SK-N-SH (cell line): ENCODE measurements around the gene KCNIP4. TPM values are rescaled to one million over a fixed set of nuclear protein-coding genes. Genes with fewer than 3 reads are reported as not detected.
"Not testable (repeated sequence)": the region's sequence is repeated elsewhere in the genome, so short reads cannot be mapped to it uniquely, and the experiment has no call there.

ENCODE experiments used
- CTCF ChIA-PET: fragments of 300-600, 350-600 bp; formaldehyde crosslinking; extraction: SDS; loops from one replicate; lab custom pipeline; 2021; lab: Yijun Ruan, JAX
- POLR2A ChIA-PET: fragments of 350-600 bp; sonication (Branson Sonifier 250); formaldehyde crosslinking; extraction: SDS; loops from one replicate; lab custom pipeline; 2020; ENCODE audit warnings: antibody characterized with exemption, inconsistent platforms; lab: Yijun Ruan, JAX
- DNase-seq: peaks from one replicate; pipeline ENCODE4 v3.0.0; 2012
- H2AFZ ChIP-seq: fragments of 200-600 bp; sonication (generic); 2 replicates; pipeline ENCODE4 v1.8.1; 2016; ENCODE audit warnings: antibody characterized with exemption, mild to moderate bottlenecking, low read depth
- H3F3A ChIP-seq: fragments of 200-600 bp; sonication (generic); replicated peaks from 2 replicates; pipeline ENCODE3; 2016; ENCODE audit warnings: antibody characterized with exemption, mild to moderate bottlenecking; ENCODE audit not compliant: insufficient read depth
- H3K27ac ChIP-seq, 2 experiments: fragments of 200-500 bp in 1 of 2; fragments of 200-600 bp in 1 of 2; sonication (Bioruptor generic) in 1 of 2; sonication (generic), shearing (Covaris generic) in 1 of 2; 2 replicates each; pipeline versions ENCODE4 v1.5.1 to v1.6.1; 2014 to 2016; ENCODE audit warnings: low read depth in 2 of 2, inconsistent platforms in 1 of 2, low read length in 1 of 2, mild to moderate bottlenecking in 1 of 2, mixed read lengths in 1 of 2
- H3K27me3 ChIP-seq: fragments of 200-600 bp; sonication (generic), shearing (Covaris generic); 2 replicates; pipeline ENCODE4 v1.6.1; 2016; ENCODE audit warnings: mixed run types; ENCODE audit not compliant: insufficient read depth
- H3K36me3 ChIP-seq, 2 experiments: fragments of 200-500 bp in 1 of 2; fragments of 200-600 bp in 1 of 2; sonication (Bioruptor generic) in 1 of 2; sonication (generic) in 1 of 2; replicated peaks in 1 of 2; 2 replicates each; pipeline versions ENCODE3 to v1.5.1; 2014 to 2016; ENCODE audit warnings: low read length in 1 of 2, mild to moderate bottlenecking in 1 of 2; ENCODE audit not compliant: insufficient read depth in 2 of 2, control insufficient read depth in 1 of 2
- H3K4me1 ChIP-seq, 2 experiments: fragments of 200-500 bp in 1 of 2; fragments of 200-600 bp in 1 of 2; sonication (Bioruptor generic) in 1 of 2; sonication (generic), shearing (Covaris generic) in 1 of 2; 2 replicates each; pipeline versions ENCODE4 v1.5.1 to v1.6.1; 2014 to 2016; ENCODE audit warnings: low read depth in 1 of 2, low read length in 1 of 2, mixed run types in 1 of 2; ENCODE audit not compliant: insufficient read depth in 2 of 2, control insufficient read depth in 1 of 2
- H3K4me2 ChIP-seq: fragments of 200-600 bp; sonication (generic), shearing (Covaris generic); 2 replicates; pipeline ENCODE4 v1.6.1; 2017; ENCODE audit warnings: mixed run types
- H3K4me3 ChIP-seq, 2 experiments: fragments of 200-500 bp in 1 of 2; fragments of 200-600 bp in 1 of 2; sonication (Bioruptor generic) in 1 of 2; sonication (generic), shearing (Covaris generic) in 1 of 2; 2 replicates each; pipeline versions ENCODE4 v1.5.1 to v1.8.1; 2014 to 2016; ENCODE audit warnings: low read depth in 2 of 2, inconsistent platforms in 1 of 2, low read length in 1 of 2, mild to moderate bottlenecking in 1 of 2, mixed read lengths in 1 of 2, moderate library complexity in 1 of 2
- H3K79me2 ChIP-seq: fragments of 200-600 bp; sonication (generic); 2 replicates; pipeline ENCODE4 v1.8.1; 2017; ENCODE audit warnings: mild to moderate bottlenecking; ENCODE audit not compliant: insufficient read depth
- H3K9ac ChIP-seq: fragments of 200-600 bp; sonication (generic); 2 replicates; pipeline ENCODE4 v1.6.1; 2017; ENCODE audit warnings: mixed run types
- H3K9me2 ChIP-seq: fragments of 200-600 bp; sonication (generic); 2 replicates; pipeline ENCODE4 v1.6.1; 2017; ENCODE audit warnings: mixed run types
- H3K9me3 ChIP-seq: fragments of 200-600 bp; sonication (generic); 2 replicates; pipeline ENCODE4 v1.6.1; 2017; ENCODE audit warnings: mixed run types, mild to moderate bottlenecking, moderate library complexity
- H4K20me1 ChIP-seq: fragments of 200-600 bp; sonication (generic); 2 replicates; pipeline ENCODE4 v1.6.1; 2017; ENCODE audit warnings: mild to moderate bottlenecking, mixed run types; ENCODE audit not compliant: insufficient read depth
- EP300 ChIP-seq, 2 experiments: IDR thresholded peaks; 2 replicates each; pipeline versions ENCODE4 v1.4.0 to v1.6.1; 2012; ENCODE audit warnings: borderline replicate concordance in 1 of 2, low read depth in 1 of 2, low read length in 1 of 2
- MEF2A ChIP-seq: IDR thresholded peaks from 2 replicates; pipeline ENCODE4 v1.4.0; 2012; ENCODE audit warnings: low read depth, borderline replicate concordance
- MXI1 ChIP-seq: IDR thresholded peaks from 2 replicates; pipeline ENCODE4 v1.6.1; 2012; ENCODE audit warnings: mild to moderate bottlenecking, low read depth, low read length, improper control_type of control experiment
- NFIC ChIP-seq: IDR thresholded peaks from 2 replicates; pipeline ENCODE4 v1.4.0; 2012; ENCODE audit warnings: borderline replicate concordance
- NRF1 ChIP-seq: IDR thresholded peaks from 2 replicates; pipeline ENCODE4 v1.6.1; 2012; ENCODE audit warnings: low read depth, mild to moderate bottlenecking, low read length
- REST ChIP-seq: IDR thresholded peaks from 2 replicates; pipeline ENCODE4 v1.6.1; 2012; ENCODE audit warnings: mild to moderate bottlenecking, low read depth, low read length, moderate library complexity
- USF2 ChIP-seq: fragments of 150-350 bp; IDR thresholded peaks from 2 replicates; pipeline ENCODE4 v1.6.1; 2017; ENCODE audit warnings: antibody characterized with exemption, low read length, low read depth, borderline replicate concordance
- WGBS: methylation state at CpG from one replicate; pipeline ENCODE4 v1.1.6; 2017; ENCODE audit warnings: low lambda C conversion rate; 5-methylcytosine and 5-hydroxymethylcytosine counted together
- polyA plus RNA-seq, 3 experiments: library from polyadenylated mRNA; depleted of rRNA; stranded (reverse); fragments of >200 nt; gene quantifications; 2 replicates each; pipeline ENCODE4 v1.2.3, GENCODE V29; 2012

KCNIP4 gene
- polyA plus RNA-seq, 1 of the 3 experiments (the other 2 are of a cell fraction), result 0.18 TPM

DNA sequence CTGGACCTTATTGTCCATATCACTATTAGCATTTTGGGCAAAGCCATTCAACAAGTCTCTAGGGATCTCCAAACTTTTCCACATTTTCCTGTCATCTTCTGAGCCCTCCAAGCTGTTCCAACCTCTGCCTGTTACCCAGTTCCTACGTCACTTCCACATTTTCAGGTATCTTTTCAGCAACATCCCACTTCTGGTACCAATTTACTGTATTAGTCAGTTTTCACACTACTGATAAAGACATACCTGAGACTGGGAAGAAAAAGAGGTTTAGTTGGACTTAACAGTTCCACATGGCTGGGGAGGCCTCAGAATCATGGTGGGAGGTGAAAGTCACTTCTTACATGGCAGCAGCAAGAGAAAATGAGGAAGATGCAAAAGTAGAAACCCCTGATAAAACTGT lies 1165.4 kb downstream of the KCNIP4 start:
- CTCF ChIA-PET, result interaction anchor here (1.1 kb wide), 1 partner anchor 687 kb away, joined by 4 read pairs; no protein-coding TSS in a partner anchor
- H3F3A ChIP-seq, H3K9ac ChIP-seq, H2AFZ ChIP-seq, H3K9me2 ChIP-seq, H3K27me3 ChIP-seq, H4K20me1 ChIP-seq, H3K4me1 ChIP-seq, H3K4me2 ChIP-seq, H3K27ac ChIP-seq, DNase-seq, H3K36me3 ChIP-seq, H3K9me3 ChIP-seq, H3K4me3 ChIP-seq, H3K79me2 ChIP-seq, POLR2A ChIA-PET: not testable (repeated sequence)
- WGBS, result 50% methylated on average over 1 of the region's 1 CpG

GRCh38 chr4:20778896-20779295 lies 1169.7 kb downstream of the KCNIP4 start:
- CTCF ChIA-PET, result interaction anchor here (0.6 to 8.0 kb wide), 3 partner anchors 79 to 989 kb away, joined by 3 to 80 read pairs (median 5); partner anchors contain the start of gene PACRGL
- 32% methylated on average over 1 of the region's 1 CpG for WGBS

More at GRCh38 chr4:20778896-20779295, 1169.7 kb downstream of the KCNIP4 start:
- H3K27me3 ChIP-seq, result no peaks in the 10 kb centered on the region
- H3K9ac ChIP-seq, result no peak overlapping the region
- no peaks in the 10 kb centered on the region for H3K36me3 ChIP-seq
- TF ChIP-seq NRF1, result no peak
- no peak for TF ChIP-seq EP300 (IDR thresholded peaks at IDR 0.05; ENCODE audit: borderline replicate concordance in 1 of 2, low read depth in 1 of 2, low read length in 1 of 2)
- TF ChIP-seq MXI1, result no peak
- TF ChIP-seq MEF2A, result no peak
- no peak for TF ChIP-seq REST
- TF ChIP-seq NFIC, result no peak
- no peak for TF ChIP-seq USF2
- H3F3A ChIP-seq, result no peaks in the 10 kb centered on the region
- no peaks in the 10 kb centered on the region; a peak in 1 of 4 replicates for H3K4me1 ChIP-seq
- H3K9me3 ChIP-seq, result no peaks in the 10 kb centered on the region
- POLR2A ChIA-PET, result no interaction called here
- no peaks in the 10 kb centered on the region for H3K9me2 ChIP-seq
- no peaks in the 10 kb centered on the region for H4K20me1 ChIP-seq
- no peak overlapping the region for H2AFZ ChIP-seq
- no peak overlapping the region for H3K4me3 ChIP-seq
- H3K27ac ChIP-seq, result no peak overlapping the region
- H3K4me2 ChIP-seq, result no peak overlapping the region
- no peak for DNase-seq
- no peaks in the 10 kb centered on the region for H3K79me2 ChIP-seq
